ENCODE measurements around the gene DPP7.

DPP7 gene

DNA sequence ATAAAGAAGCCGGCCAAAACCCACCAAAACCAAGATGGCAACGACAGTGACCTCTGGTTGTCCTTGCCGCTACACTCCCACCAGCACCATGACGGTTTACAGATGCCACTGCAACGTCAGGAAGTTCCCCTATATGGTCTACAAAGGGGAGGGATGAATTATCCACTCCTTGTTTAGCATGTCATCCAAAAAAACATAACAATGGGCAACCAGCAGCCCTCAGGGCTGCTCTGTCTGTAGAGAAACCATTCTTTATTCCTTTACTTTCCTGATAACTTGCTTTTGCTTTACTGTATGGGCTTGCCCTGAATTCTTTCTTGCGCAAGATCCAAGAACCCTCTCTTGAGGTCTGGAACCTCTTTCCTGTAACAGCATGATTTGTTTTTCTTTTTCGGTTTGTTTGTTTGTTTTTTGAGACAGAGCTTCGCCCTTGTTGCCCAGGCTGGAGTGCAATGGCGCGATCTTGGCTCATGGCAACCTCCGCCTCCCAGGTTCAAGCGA lies 39.2 kb downstream of the DPP7 start:
- Histone ChIP-seq H3K23ac (ENCODE audit: low read length in 2 of 2) (no peak overlapping the region), H2BK120ac (ENCODE audit: low read depth, low read length) (no peak overlapping the region), H3K9me3 (ENCODE audit: control insufficient read depth, low read length) (no peaks in the 10 kb centered on the region), H2AFZ (ENCODE audit: low read depth, low read length) (no peak overlapping the region), H3K14ac (ENCODE audit: low read length in 2 of 2) (no peak overlapping the region), H4K8ac (ENCODE audit: low read length) (no peak overlapping the region), H3K27me3 (ENCODE audit: control insufficient read depth in 1 of 2, insufficient read depth in 1 of 2, low read length in 2 of 2) (no peaks in the 10 kb centered on the region), H2BK5ac (ENCODE audit: low read depth, low read length, poor library complexity, severe bottlenecking) (no peak overlapping the region), H4K91ac (ENCODE audit: low read length) (no peak overlapping the region), H3K4ac (ENCODE audit: low read depth in 1 of 2, low read length in 2 of 2) (no peak overlapping the region), H3K9ac (ENCODE audit: low read length) (no peak overlapping the region), H3K4me2 (ENCODE audit: low read length, poor library complexity, severe bottlenecking) (no peak overlapping the region), H2AK5ac (ENCODE audit: low read length, severe bottlenecking) (no peak overlapping the region), H3K36me3 (ENCODE audit: control insufficient read depth in 1 of 2, insufficient read depth in 2 of 2, low read depth in 1 of 2, low read length in 2 of 2) (peaks cover 19% of the 10 kb centered on the region in 2 experiments), H3K18ac (ENCODE audit: low read depth in 1 of 2, low read length in 2 of 2) (no peak overlapping the region), H3K79me1 (replicated peaks; ENCODE audit: low read length, poor library complexity, severe bottlenecking) (peaks cover 20% of the 10 kb centered on the region), H3K4me3 (ENCODE audit: insufficient read depth in 1 of 2, low read depth in 1 of 2, low read length in 2 of 2) (no peak overlapping the region), H2BK12ac (ENCODE audit: low read length in 2 of 2) (no peak overlapping the region), H2BK15ac (ENCODE audit: low read depth, poor library complexity, severe bottlenecking) (no peak overlapping the region), H3K4me1 (ENCODE audit: control insufficient read depth, insufficient read depth, low read depth, low read length) (peaks cover 29% of the 10 kb centered on the region), H3K27ac (ENCODE audit: low read length, poor library complexity, severe bottlenecking) (no peak overlapping the region)
- 76% methylated on average over 10 of the region's 12 CpGs for WGBS
- DNase-seq = no peak

DNA sequence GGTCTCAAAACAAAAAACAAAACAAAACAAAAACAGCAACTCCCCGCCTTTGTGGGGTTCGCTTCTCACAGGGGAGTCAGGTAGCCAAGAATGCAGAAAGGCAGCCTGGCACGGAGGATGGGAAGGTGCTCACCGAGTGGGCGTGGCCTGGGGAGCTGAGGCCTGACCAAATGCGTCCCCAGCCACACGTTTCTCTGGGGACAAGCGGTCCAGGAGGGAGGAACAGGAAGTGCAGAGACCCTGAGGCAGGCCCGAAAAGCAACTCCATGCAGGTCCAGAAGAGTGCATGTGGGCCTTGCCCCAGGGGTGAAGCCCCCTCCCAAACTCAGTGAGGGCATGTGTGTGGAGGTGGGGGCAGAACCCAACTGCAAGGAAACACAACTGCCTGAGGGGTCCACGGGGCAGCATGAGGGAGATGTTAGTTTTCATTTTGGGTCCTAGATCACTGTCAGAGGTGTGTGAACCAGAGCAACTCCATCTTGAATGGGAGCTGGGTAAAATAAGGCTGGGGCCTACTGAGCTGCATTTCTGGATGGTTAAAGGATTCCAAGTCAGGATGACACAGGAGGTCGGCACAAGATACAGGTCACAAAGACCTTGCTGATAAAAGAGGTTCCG lies 39.8 kb downstream of the DPP7 start:
- Histone ChIP-seq H3K27me3 (ENCODE audit: control insufficient read depth in 1 of 2, insufficient read depth in 1 of 2, low read length in 2 of 2) (no peaks in the 10 kb centered on the region), H3K14ac (ENCODE audit: low read length in 2 of 2) (no peak overlapping the region), H3K18ac (ENCODE audit: low read depth in 1 of 2, low read length in 2 of 2) (no peak overlapping the region), H2BK5ac (ENCODE audit: low read depth, low read length, poor library complexity, severe bottlenecking) (no peak overlapping the region), H3K36me3 (ENCODE audit: control insufficient read depth in 1 of 2, insufficient read depth in 2 of 2, low read depth in 1 of 2, low read length in 2 of 2) (peaks cover 13 to 14% of the 10 kb centered on the region in 2 experiments), H3K23ac (ENCODE audit: low read length in 2 of 2) (no peak overlapping the region), H3K79me1 (replicated peaks; ENCODE audit: low read length, poor library complexity, severe bottlenecking) (peaks cover 17% of the 10 kb centered on the region), H4K8ac (ENCODE audit: low read length) (no peak overlapping the region), H2BK15ac (ENCODE audit: low read depth, poor library complexity, severe bottlenecking) (no peak overlapping the region), H2AFZ (ENCODE audit: low read depth, low read length) (no peak overlapping the region), H3K4me3 (ENCODE audit: insufficient read depth in 1 of 2, low read depth in 1 of 2, low read length in 2 of 2) (no peak overlapping the region), H3K27ac (ENCODE audit: low read length, poor library complexity, severe bottlenecking) (no peak overlapping the region), H4K91ac (ENCODE audit: low read length) (no peak overlapping the region), H3K9me3 (ENCODE audit: control insufficient read depth, low read length) (no peaks in the 10 kb centered on the region), H3K4ac (ENCODE audit: low read depth in 1 of 2, low read length in 2 of 2) (no peak overlapping the region), H3K9ac (ENCODE audit: low read length) (no peak overlapping the region), H2BK120ac (ENCODE audit: low read depth, low read length) (no peak overlapping the region), H2AK5ac (ENCODE audit: low read length, severe bottlenecking) (no peak overlapping the region), H2BK12ac (ENCODE audit: low read length in 2 of 2) (no peak overlapping the region), H3K4me2 (ENCODE audit: low read length, poor library complexity, severe bottlenecking) (no peak overlapping the region), H3K4me1 (ENCODE audit: control insufficient read depth, insufficient read depth, low read depth, low read length) (peaks cover 35% of the 10 kb centered on the region)
- WGBS = 81% methylated on average over 12 of the region's 12 CpGs
- no peak for DNase-seq

DNA sequence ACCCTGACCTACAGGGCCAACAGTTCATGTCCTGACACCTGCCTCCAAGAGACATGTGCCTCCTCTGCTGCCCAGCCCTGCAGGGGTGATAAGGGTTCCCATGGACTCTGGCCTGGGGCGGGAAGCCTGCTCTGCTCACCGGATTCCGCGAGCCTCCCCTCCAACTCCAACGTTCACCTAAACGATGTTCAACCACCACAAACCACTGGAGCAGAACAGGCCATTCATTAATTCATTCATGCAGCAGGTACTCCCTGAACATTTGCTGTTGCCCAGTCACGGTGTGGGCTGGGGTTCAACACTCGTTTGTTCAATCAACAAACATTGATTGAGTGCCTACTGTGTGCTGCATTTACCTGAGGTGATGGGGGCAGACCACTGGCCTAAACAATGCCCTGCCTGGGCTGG lies 40.5 kb downstream of the DPP7 start:
- Histone ChIP-seq H2BK15ac (ENCODE audit: low read depth, poor library complexity, severe bottlenecking) (no peak overlapping the region), H3K4me1 (ENCODE audit: control insufficient read depth, insufficient read depth, low read depth, low read length) (peaks cover 36% of the 10 kb centered on the region), H2BK12ac (ENCODE audit: low read length in 2 of 2) (no peak overlapping the region), H2AFZ (ENCODE audit: low read depth, low read length) (no peak overlapping the region), H3K9me3 (ENCODE audit: control insufficient read depth, low read length) (no peaks in the 10 kb centered on the region), H3K14ac (ENCODE audit: low read length in 2 of 2) (no peak overlapping the region), H2AK5ac (ENCODE audit: low read length, severe bottlenecking) (no peak overlapping the region), H3K4me2 (ENCODE audit: low read length, poor library complexity, severe bottlenecking) (no peak overlapping the region), H3K23ac (ENCODE audit: low read length in 2 of 2) (no peak overlapping the region), H3K4ac (ENCODE audit: low read depth in 1 of 2, low read length in 2 of 2) (no peak overlapping the region), H3K27ac (ENCODE audit: low read length, poor library complexity, severe bottlenecking) (no peak overlapping the region), H4K8ac (ENCODE audit: low read length) (no peak overlapping the region), H2BK5ac (ENCODE audit: low read depth, low read length, poor library complexity, severe bottlenecking) (no peak overlapping the region), H3K4me3 (ENCODE audit: insufficient read depth in 1 of 2, low read depth in 1 of 2, low read length in 2 of 2) (no peak overlapping the region), H3K79me1 (replicated peaks; ENCODE audit: low read length, poor library complexity, severe bottlenecking) (peaks cover 11% of the 10 kb centered on the region), H4K91ac (ENCODE audit: low read length) (no peak overlapping the region), H2BK120ac (ENCODE audit: low read depth, low read length) (no peak overlapping the region), H3K36me3 (ENCODE audit: control insufficient read depth in 1 of 2, insufficient read depth in 2 of 2, low read depth in 1 of 2, low read length in 2 of 2) (peaks cover 6% of the 10 kb centered on the region in 2 experiments), H3K9ac (ENCODE audit: low read length) (no peak overlapping the region), H3K27me3 (ENCODE audit: control insufficient read depth in 1 of 2, insufficient read depth in 1 of 2, low read length in 2 of 2) (peaks cover 0 to 6% of the 10 kb centered on the region in 2 experiments), H3K18ac (ENCODE audit: low read depth in 1 of 2, low read length in 2 of 2) (no peak overlapping the region)
- DNase-seq = no peak
- 92% methylated on average over 8 of the region's 8 CpGs for WGBS

DNA sequence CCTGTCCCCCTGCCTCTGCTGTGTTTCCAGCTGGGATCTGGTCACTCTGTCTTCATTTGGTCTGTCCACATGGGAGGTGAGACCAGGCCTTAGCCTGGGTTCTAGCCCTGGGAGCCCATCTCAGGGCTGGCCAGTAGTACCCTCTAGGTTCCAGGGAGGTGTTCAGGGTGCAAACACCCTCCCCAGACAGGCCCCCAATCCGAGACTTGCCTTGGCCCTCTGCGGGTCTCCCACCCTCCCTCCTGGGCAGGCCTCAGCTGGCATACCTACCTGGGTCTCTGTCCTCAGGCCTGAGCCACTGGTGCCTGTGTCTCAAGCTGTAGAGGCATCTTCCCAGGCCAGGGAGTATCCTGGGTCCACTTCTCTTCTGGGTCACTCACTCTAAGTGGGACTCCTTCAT lies 43.3 kb downstream of the DPP7 start:
- Histone ChIP-seq H3K27me3 (ENCODE audit: control insufficient read depth in 1 of 2, insufficient read depth in 1 of 2, low read length in 2 of 2) (peaks cover 0 to 10% of the 10 kb centered on the region in 2 experiments), H4K91ac (ENCODE audit: low read length) (peak overlapping the region; percentile 14), H2BK5ac (ENCODE audit: low read depth, low read length, poor library complexity, severe bottlenecking) (no peak overlapping the region), H3K27ac (ENCODE audit: low read length, poor library complexity, severe bottlenecking) (no peak overlapping the region), H3K4me2 (ENCODE audit: low read length, poor library complexity, severe bottlenecking) (no peak overlapping the region), H3K9ac (ENCODE audit: low read length) (no peak overlapping the region), H3K9me3 (ENCODE audit: control insufficient read depth, low read length) (no peaks in the 10 kb centered on the region), H3K36me3 (ENCODE audit: control insufficient read depth in 1 of 2, insufficient read depth in 2 of 2, low read depth in 1 of 2, low read length in 2 of 2) (no peaks in the 10 kb centered on the region), H3K4ac (ENCODE audit: low read depth in 1 of 2, low read length in 2 of 2) (no peak overlapping the region), H3K4me3 (ENCODE audit: insufficient read depth in 1 of 2, low read depth in 1 of 2, low read length in 2 of 2) (no peak overlapping the region), H2BK120ac (ENCODE audit: low read depth, low read length) (no peak overlapping the region), H3K14ac (ENCODE audit: low read length in 2 of 2) (no peak overlapping the region), H3K79me1 (replicated peaks; ENCODE audit: low read length, poor library complexity, severe bottlenecking) (no peaks in the 10 kb centered on the region), H3K23ac (ENCODE audit: low read length in 2 of 2) (no peak overlapping the region), H2AFZ (ENCODE audit: low read depth, low read length) (no peak overlapping the region), H3K4me1 (ENCODE audit: control insufficient read depth, insufficient read depth, low read depth, low read length) (peaks cover 16% of the 10 kb centered on the region), H2BK15ac (ENCODE audit: low read depth, poor library complexity, severe bottlenecking) (peak overlapping the region; percentile 12), H3K18ac (ENCODE audit: low read depth in 1 of 2, low read length in 2 of 2) (peak overlapping the region in 1 of 2 experiments; percentile 27), H2AK5ac (ENCODE audit: low read length, severe bottlenecking) (no peak overlapping the region), H4K8ac (ENCODE audit: low read length) (peak overlapping the region; percentile 85), H2BK12ac (ENCODE audit: low read length in 2 of 2) (peak overlapping the region; percentile 17 to 20)
- no peak for DNase-seq
- 93% methylated on average over 2 of the region's 2 CpGs for WGBS

Measured in mesenchymal stem cell (in vitro differentiated cells and primary cell).